Measurements from ENCODE around the gene PCDHGA8.
"Not testable (repeated sequence)": the region's sequence is repeated elsewhere in the genome, so short reads cannot be mapped to it uniquely, and the experiment has no call there.

PCDHGA8 gene

GRCh38 chr5:141403387-141403786 lies 11.0 kb downstream of the PCDHGA8 start:
- DNase-seq: no peak

DNA sequence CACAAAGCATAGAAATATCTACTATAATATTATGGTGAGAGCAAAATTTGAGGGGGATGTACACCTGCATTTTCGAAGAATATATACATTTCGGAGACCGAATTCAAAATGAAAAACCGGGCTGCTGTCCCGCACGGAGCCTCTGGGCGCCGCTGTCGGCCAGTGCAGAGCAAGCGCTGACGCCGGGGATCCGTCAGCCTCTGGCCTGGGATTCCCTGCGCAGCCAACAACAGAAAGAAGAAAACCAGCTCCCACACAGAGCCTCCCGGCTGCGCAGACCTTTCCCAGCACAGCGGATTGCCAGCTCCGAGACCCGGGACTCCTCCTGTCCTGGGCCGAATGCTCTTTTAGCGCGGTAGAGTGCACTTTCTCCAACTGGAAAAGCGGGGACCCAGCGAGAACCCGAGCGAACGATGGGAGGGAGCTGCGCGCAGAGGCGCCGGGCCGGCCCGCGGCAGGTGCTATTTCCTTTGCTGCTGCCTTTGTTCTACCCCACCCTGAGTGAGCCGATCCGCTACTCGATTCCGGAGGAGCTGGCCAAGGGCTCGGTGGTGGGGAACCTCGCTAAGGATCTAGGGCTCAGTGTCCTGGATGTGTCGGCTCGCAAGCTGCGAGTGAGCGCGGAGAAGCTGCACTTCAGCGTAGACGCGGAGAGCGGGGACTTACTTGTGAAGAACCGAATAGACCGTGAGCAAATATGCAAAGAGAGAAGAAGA lies 15.5 kb downstream of the PCDHGA8 start, which contains the start of gene PCDHGB6:
PCDHGB6 (plus strand) TSS at position 232 of the 716 bp plus-strand sequence; CDS start at position 414, 182 bp downstream.
- not testable (repeated sequence) for DNase-seq

DNA sequence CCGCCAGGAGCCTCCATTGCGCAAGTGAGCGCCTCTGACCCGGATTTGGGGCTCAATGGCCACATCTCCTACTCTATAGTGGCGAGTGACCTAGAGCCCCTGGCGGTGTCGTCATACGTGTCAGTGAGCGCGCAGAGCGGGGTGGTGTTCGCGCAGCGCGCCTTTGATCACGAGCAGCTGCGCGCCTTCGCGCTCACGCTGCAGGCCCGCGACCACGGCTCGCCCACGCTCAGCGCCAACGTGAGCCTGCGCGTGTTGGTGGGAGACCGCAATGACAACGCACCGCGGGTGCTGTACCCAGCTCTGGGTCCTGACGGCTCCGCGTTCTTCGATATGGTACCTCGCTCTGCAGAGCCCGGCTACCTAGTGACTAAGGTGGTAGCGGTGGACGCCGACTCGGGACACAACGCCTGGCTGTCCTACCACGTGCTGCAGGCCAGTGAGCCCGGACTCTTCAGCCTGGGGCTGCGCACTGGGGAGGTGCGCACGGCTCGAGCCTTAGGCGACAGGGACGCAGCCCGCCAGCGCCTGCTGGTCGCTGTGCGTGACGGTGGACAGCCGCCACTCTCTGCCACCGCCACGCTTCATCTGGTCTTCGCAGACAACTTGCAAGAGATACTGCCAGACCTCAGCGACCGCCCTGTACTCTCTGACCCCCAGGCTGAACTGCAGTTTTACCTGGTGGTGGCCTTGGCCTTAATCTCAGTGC lies 17.3 kb downstream of the PCDHGA8 start:
- no peak for DNase-seq

DNA sequence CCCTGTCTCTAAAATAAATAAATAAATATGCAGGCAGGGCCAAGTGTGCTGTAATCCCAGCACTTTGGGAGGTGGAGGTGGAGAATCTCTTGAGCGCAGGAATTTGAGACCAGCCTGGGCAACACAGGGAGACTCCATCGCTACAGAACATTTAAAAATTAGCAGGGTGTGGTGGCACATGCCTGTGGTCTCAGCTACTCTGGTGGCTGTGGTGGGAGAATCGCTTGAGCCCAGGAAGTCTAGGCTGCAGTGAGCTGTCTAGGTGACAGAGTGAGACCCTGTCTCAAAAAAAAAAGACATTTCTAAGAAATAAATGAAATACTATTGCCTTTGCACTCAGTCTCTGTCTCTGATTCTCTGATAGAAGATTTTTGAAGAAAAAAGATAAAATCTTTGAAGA lies 19.1 kb downstream of the PCDHGA8 start:
- DNase-seq: no peak

GRCh38 chr5:141412854-141413539 lies 20.6 kb downstream of the PCDHGA8 start, which contains the start of gene PCDHGA10:
PCDHGA10 (plus strand) TSS chr5:141412987; CDS start chr5:141413176, 189 bp downstream.
- DNase-seq: no peak

GRCh38 chr5:141413540-141414069 lies 21.2 kb downstream of the PCDHGA8 start:
- DNase-seq: no peak

- not testable (repeated sequence) for DNase-seq
These were observed 22.3 kb downstream of the PCDHGA8 start for GRCh38 chr5:141414548-141415274.

DNA sequence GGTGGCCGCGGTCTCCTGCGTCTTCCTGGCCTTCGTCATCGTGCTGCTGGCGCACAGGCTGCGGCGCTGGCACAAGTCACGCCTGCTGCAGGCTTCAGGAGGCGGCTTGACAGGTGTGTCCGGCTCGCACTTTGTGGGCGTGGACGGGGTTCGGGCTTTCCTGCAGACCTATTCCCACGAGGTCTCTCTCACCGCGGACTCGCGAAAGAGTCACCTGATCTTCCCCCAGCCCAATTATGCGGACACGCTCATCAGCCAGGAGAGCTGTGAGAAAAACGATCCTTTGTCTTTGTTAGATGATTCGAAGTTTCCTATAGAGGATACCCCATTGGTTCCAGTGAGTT lies 22.8 kb downstream of the PCDHGA8 start:
- not testable (repeated sequence) for DNase-seq

DNA sequence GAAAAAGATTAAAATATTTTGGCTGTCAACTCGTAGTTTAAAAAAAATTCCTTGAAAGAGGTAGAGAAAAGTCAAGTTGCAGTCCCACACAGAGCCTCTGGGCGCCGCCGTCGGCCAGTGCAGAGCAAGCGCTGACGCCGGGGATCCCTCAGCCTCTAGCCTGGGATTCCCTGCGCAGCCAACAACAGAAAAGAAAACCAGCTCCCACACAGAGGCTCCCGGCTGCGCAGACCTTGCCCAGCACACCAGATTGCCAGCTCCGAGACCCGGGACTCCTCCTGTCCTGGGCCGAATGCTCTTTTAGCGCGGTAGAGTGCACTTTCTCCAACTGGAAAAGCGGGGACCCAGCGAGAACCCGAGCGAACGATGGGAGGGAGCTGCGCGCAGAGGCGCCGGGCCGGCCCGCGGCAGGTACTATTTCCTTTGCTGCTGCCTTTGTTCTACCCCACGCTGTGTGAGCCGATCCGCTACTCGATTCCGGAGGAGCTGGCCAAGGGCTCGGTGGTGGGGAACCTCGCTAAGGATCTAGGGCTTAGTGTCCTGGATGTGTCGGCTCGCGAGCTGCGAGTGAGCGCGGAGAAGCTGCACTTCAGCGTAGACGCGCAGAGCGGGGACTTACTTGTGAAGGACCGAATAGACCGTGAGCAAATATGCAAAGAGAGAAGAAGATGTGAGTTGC lies 25.2 kb downstream of the PCDHGA8 start, which contains the start of gene PCDHGB7:
PCDHGB7 (plus strand) TSS at position 184 of the 679 bp plus-strand sequence; CDS start at position 367, 183 bp downstream.
- peak; percentile 17 for DNase-seq

DNA sequence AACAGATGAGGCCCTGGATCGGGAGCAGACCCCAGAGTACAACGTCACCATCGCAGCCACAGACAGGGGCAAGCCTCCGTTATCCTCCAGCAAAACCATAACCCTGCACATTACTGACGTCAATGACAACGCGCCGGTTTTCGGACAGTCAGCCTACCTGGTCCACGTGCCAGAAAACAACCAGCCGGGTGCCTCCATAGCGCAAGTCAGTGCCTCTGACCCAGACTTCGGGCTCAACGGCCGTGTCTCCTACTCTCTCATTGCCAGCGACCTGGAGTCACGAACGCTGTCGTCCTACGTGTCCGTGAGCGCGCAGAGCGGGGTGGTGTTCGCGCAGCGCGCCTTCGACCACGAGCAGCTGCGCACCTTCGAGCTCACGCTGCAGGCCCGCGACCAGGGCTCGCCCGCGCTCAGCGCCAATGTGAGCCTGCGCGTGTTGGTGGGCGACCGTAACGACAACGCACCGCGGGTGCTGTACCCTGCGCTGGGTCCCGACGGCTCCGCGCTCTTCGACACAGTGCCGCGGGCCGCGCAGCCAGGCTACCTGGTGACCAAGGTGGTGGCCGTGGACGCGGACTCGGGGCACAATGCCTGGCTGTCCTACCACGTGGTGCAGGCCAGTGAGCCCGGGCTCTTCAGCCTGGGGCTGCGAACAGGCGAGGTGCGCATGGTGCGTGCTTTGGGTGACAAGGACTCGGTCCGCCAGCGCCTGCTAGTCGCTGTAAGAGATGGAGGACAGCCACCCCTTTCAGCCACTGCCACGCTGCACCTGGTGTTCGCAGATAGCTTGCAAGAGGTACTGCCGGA lies 26.8 kb downstream of the PCDHGA8 start:
- DNase-seq: no peak

GRCh38 chr5:141420855-141421488 lies 28.5 kb downstream of the PCDHGA8 start, which contains the start of gene PCDHGA11:
PCDHGA11 (plus strand) TSS chr5:141421051; CDS start chr5:141421228, 177 bp downstream.
- no peak for DNase-seq

- no peak for DNase-seq
These were observed 29.0 kb downstream of the PCDHGA8 start for GRCh38 chr5:141421489-141421855.

DNA sequence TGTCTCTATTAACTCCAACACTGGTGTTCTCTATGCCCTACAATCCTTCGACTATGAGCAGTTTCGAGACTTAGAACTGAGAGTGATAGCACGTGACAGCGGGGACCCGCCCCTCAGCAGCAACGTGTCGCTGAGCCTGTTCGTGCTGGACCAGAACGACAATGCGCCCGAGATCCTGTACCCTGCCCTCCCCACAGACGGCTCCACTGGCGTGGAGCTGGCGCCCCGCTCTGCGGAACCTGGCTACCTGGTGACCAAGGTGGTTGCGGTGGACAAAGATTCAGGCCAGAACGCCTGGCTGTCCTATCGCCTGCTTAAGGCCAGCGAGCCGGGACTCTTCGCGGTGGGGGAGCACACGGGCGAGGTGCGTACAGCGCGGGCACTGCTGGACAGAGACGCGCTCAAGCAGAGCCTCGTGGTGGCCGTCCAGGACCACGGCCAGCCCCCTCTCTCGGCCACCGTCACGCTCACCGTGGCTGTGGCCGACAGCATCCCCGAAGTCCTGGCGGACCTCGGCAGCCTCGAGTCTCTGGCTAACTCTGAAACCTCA lies 30.4 kb downstream of the PCDHGA8 start:
- no peak for DNase-seq

DNA sequence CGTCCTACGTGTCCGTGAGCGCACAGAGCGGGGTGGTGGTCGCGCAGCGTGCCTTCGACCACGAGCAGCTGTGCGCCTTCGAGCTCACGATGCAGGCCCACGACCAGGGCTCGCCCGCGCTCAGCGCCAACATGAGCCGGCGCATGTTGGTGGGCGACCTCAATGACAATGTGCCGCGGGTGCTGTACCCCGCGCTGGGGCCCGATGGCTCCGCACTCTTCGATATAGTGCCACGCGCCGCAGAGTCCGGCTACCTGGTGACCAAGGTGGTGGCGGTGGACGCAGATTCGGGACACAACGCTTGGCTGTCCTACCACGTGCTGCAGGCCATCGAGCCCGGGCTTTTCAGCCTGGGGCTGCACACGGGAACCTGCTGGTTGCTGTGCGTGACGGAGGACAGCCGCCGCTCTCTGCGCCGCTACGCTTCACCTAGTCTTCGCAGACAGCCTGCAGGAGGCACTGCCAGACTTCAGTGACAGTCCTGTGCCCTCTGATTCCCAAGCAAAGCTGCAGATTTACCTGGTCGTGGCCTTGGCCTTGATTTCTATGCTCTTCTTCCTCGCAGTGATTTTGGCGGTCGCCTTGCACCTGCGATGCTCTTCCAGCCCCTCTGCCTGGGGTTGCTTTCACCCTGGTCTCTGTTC lies 35.5 kb downstream of the PCDHGA8 start:
- DNase-seq: no peak

GRCh38 chr5:141430332-141431113 lies 38.1 kb downstream of the PCDHGA8 start, which contains the start of gene PCDHGA12:
PCDHGA12 (plus strand) TSS chr5:141430507; CDS start chr5:141430760, 253 bp downstream.
- no peak for DNase-seq

- DNase-seq: no peak
These were observed 38.9 kb downstream of the PCDHGA8 start for GRCh38 chr5:141431286-141431685.

GRCh38 chr5:141432308-141432707 lies 39.9 kb downstream of the PCDHGA8 start:
- DNase-seq: not testable (repeated sequence)

- not testable (repeated sequence) for DNase-seq
These were observed 40.3 kb downstream of the PCDHGA8 start for GRCh38 chr5:141432726-141433125.
